Coronary artery (tissue), 2 donors: Measurements from ENCODE around the gene GRK7.
"Not testable (repeated sequence)": the region's sequence is repeated elsewhere in the genome, so short reads cannot be mapped to it uniquely, and the experiment has no call there.

Experiments used
- DNase-seq: peaks from one replicate; pipeline ENCODE4 v3.0.0-alpha.2; 2017; ENCODE audit warnings: low spot score
- H3K27ac ChIP-seq, 2 donors: fragments of 200-600 bp; sonication (generic); one replicate each; pipeline ENCODE4 v1.5.1; 2016 to 2019
- H3K4me3 ChIP-seq: fragments of 200-600 bp; sonication (generic); 2 replicates; pipeline ENCODE4 v1.5.1; 2016; ENCODE audit warnings: mild to moderate bottlenecking, moderate library complexity
- CTCF ChIP-seq: fragments of 200-600 bp; sonication (generic); IDR thresholded peaks from one replicate; pipeline ENCODE4 v1.5.1; 2019; ENCODE audit warnings: antibody characterized with exemption

GRK7 gene

GRCh38 chr3:141753399-141753798 lies 9.8 kb upstream of the GRK7 start:
- Histone ChIP-seq H3K4me3 (no peak overlapping the region), H3K27ac (no peak overlapping the region)
- DNase-seq, result no peak
- no peak for TF ChIP-seq CTCF

DNA sequence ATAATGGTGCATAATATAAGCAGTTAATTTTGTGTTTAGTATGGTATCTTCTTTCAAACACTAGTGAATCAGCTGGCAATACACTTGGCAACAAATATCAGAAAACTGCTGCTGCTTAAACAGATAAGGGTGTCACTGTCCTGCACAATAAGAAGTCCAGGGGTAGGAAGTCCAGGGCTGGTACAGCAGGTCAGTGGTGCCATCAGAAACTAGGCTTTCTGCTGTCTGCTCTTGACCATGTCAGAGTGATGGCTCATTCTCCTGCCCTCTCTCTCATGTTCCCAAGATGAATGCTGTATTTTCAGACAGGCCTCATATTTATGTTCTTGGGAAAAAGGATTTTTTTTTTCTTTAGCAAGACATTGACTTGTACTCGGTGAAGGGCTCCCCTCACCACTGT lies 9.2 kb upstream of the GRK7 start:
- no peak for TF ChIP-seq CTCF
- DNase-seq, result no peak
- Histone ChIP-seq H3K4me3 (no peak overlapping the region), H3K27ac (no peak overlapping the region)

GRCh38 chr3:141762552-141762951 lies 656 bp upstream of the GRK7 start:
- not testable (repeated sequence) for H3K27ac ChIP-seq, H3K4me3 ChIP-seq, DNase-seq

GRCh38 chr3:141764045-141764444 lies 837 bp downstream of the GRK7 start:
- no peak overlapping the region for H3K27ac ChIP-seq
- DNase-seq, result no peak
- H3K4me3 ChIP-seq, result no peak overlapping the region
- no peak for TF ChIP-seq CTCF

GRCh38 chr3:141764465-141764864 lies 1.3 kb downstream of the GRK7 start:
- no peak for DNase-seq
- no peak for TF ChIP-seq CTCF
- Histone ChIP-seq H3K27ac (no peak overlapping the region), H3K4me3 (no peak overlapping the region)

DNA sequence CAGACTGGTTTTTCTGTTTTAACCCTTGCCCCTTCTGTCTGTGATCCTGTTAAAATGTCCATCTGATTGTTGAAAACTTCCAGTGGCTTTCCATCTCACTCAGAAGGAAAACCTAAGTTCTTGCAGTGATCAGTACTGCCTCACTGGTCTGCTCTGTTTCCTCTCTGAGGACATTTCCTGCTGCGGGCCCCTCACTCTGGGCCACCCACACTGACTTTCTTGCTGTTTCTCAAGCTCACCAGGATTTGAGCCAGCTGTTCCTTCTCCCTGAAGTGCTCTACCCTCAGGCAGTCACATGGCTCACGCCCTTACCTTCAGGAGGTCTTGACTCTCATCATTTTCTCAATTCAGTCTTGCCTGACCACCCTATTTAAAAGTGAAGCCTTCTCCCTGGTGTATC lies 1.8 kb downstream of the GRK7 start:
- no peak overlapping the region for H3K4me3 ChIP-seq
- no peak for DNase-seq
- no peak for TF ChIP-seq CTCF
- no peak overlapping the region for H3K27ac ChIP-seq

DNA sequence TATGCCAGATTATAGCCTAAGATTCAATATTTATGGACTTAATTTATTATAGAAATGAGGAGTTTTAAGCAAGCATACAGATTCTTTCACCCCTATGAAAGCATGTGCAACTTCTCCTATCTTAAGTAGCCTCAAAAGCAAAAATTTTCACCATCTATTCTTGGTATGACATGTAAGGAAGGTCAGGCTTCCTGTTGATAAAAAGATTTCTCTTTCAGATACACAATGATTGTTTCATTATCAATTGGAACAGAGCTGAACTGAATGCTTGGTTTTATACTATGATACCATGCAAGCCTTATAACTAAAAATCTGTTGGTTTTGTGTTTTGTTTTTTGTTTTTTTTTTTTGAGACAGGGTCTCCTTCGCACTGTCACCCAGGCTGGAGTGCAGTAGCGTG lies 3.9 kb downstream of the GRK7 start:
- no peak overlapping the region for H3K4me3 ChIP-seq
- no peak for TF ChIP-seq CTCF
- H3K27ac ChIP-seq, result no peak overlapping the region
- no peak for DNase-seq

DNA sequence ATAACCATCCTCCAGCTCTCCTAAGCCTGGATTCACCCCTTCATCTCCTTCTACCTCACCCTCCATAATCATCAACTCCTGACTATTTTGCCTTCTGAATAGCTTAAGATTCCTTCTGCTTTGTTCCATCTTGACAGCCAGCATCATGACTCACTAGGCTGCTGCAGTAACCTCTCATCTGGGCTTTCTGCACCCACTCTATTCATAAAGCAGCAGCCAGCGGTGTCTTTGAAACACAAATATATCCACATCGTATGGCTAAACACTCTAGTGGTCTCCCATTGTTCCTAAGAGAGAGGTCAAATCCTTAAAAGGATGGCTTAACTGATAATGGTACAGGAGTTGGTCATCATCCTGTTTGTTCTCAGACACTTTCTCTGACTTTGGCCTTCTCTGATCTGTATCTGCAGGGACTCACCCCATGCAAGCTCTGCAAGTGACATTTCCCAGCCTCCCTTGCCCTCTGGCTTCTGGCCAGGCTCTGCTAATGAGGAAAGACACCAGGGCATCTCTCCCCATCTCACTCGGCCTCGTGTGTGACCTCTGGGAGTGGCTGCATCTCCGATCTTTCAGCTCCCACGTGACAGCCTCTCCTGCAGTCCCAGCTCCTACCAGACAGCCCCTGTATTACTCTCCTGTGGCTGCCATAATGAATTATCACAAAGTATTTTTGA lies 6.2 kb downstream of the GRK7 start:
- no peak overlapping the region for H3K27ac ChIP-seq
- TF ChIP-seq CTCF, result no peak
- H3K4me3 ChIP-seq, result no peak overlapping the region
- no peak for DNase-seq
